OCI-LY3 (cell line): ENCODE data around the gene MAP2.

ENCODE experiments used
- H2AFZ ChIP-seq: fragments of 200-600, 300-600 bp; shearing (Covaris generic); 2 replicates; pipeline ENCODE4 v1.6.0; 2014; ENCODE audit warnings: antibody characterized with exemption, low read depth, low read length
- H3K27ac ChIP-seq: fragments of 200-600, 300-600 bp; sonication (generic); 2 replicates; pipeline ENCODE4 v1.5.1; 2014; ENCODE audit warnings: mild to moderate bottlenecking, low read length, moderate library complexity, mixed read lengths
- H3K27me3 ChIP-seq: fragments of 200-600, 300-600 bp; sonication (generic); 2 replicates; pipeline ENCODE4 v1.6.1; 2014; ENCODE audit warnings: low read depth, low read length, mixed read lengths
- H3K36me3 ChIP-seq: fragments of 200-600, 300-600 bp; sonication (generic); replicated peaks from 2 replicates; pipeline ENCODE3; 2014; ENCODE audit warnings: low read depth, low read length, mixed read lengths
- H3K4me1 ChIP-seq: fragments of 300-600, 200-600 bp; sonication (generic); 2 replicates; pipeline ENCODE4 v1.6.1; 2014; ENCODE audit warnings: low read length, mixed read lengths
- H3K4me2 ChIP-seq: fragments of 200-600, 300-600 bp; sonication (generic); 2 replicates; pipeline ENCODE4 v1.6.1; 2014; ENCODE audit warnings: low read length, mixed read lengths
- H3K4me3 ChIP-seq: fragments of 300-600, 200-600 bp; sonication (generic); 2 replicates; pipeline ENCODE4 v1.5.1; 2014; ENCODE audit warnings: antibody characterized with exemption, mild to moderate bottlenecking, low read length, moderate library complexity
- H3K79me2 ChIP-seq: fragments of 300-600, 200-600 bp; shearing (Covaris generic); 2 replicates; pipeline ENCODE4 v1.6.1; 2014; ENCODE audit warnings: mild to moderate bottlenecking, low read length, mixed read lengths
- H3K9ac ChIP-seq: fragments of 300-600, 200-600 bp; shearing (Covaris generic); 2 replicates; pipeline ENCODE4 v1.6.0; 2014; ENCODE audit warnings: mild to moderate bottlenecking, low read length, moderate library complexity
- H3K9me3 ChIP-seq: fragments of 200-600, 300-600 bp; shearing (Covaris generic); 2 replicates; pipeline ENCODE4 v1.6.1; 2014; ENCODE audit warnings: low read length, mixed read lengths; ENCODE audit not compliant: insufficient read depth
- H4K20me1 ChIP-seq: fragments of 200-600, 300-600 bp; sonication (generic); 2 replicates; pipeline ENCODE4 v1.6.1; 2016; ENCODE audit warnings: low read length, mixed read lengths; ENCODE audit not compliant: insufficient read depth
- EZH2phosphoT487 ChIP-seq: fragments of 200-600 bp; shearing (Covaris generic); IDR thresholded peaks from 2 replicates; pipeline ENCODE4 v1.6.1; 2018; ENCODE audit warnings: antibody characterized with exemption, mixed run types, low read depth
- TF ChIP-seq, protein P1 (sequence below): fragments of 200-600, 300-600 bp; sonication (generic); IDR thresholded peaks from 2 replicates; pipeline ENCODE4 v1.5.1; 2014; ENCODE audit warnings: antibody characterized with exemption, low read length, low read depth

MAP2 gene

GRCh38 chr2:209564816-209565215, 141.0 kb downstream of the MAP2 start:
- Histone ChIP-seq H3K36me3 (no peaks in the 10 kb centered on the region), H2AFZ (no peak overlapping the region), H3K9ac (no peak overlapping the region), H3K4me3 (no peak overlapping the region), H3K9me3 (no peaks in the 10 kb centered on the region), H3K27ac (no peak overlapping the region), H3K4me1 (no peaks in the 10 kb centered on the region), H3K4me2 (no peak overlapping the region), H3K79me2 (no peaks in the 10 kb centered on the region), H3K27me3 (0 out of 2 replicates have a peak, but pooled peaks cover 3% of the 10 kb centered on the region), H4K20me1 (no peaks in the 10 kb centered on the region)
- TF ChIP-seq EZH2phosphoT487 = no peak
- TF ChIP-seq, protein P1, sequence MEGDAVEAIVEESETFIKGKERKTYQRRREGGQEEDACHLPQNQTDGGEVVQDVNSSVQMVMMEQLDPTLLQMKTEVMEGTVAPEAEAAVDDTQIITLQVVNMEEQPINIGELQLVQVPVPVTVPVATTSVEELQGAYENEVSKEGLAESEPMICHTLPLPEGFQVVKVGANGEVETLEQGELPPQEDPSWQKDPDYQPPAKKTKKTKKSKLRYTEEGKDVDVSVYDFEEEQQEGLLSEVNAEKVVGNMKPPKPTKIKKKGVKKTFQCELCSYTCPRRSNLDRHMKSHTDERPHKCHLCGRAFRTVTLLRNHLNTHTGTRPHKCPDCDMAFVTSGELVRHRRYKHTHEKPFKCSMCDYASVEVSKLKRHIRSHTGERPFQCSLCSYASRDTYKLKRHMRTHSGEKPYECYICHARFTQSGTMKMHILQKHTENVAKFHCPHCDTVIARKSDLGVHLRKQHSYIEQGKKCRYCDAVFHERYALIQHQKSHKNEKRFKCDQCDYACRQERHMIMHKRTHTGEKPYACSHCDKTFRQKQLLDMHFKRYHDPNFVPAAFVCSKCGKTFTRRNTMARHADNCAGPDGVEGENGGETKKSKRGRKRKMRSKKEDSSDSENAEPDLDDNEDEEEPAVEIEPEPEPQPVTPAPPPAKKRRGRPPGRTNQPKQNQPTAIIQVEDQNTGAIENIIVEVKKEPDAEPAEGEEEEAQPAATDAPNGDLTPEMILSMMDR = no peak

GRCh38 chr2:209565896-209566582, 142.2 kb downstream of the MAP2 start:
- H3K9ac ChIP-seq = no peak overlapping the region
- H3K9me3 ChIP-seq = no peaks in the 10 kb centered on the region
- TF ChIP-seq, protein P1 = no peak
- no peak for TF ChIP-seq EZH2phosphoT487
- no peaks in the 10 kb centered on the region for H3K79me2 ChIP-seq
- no peaks in the 10 kb centered on the region for H3K4me1 ChIP-seq
- no peaks in the 10 kb centered on the region for H4K20me1 ChIP-seq
- no peak overlapping the region for H3K4me2 ChIP-seq
- H3K4me3 ChIP-seq = no peak overlapping the region
- no peak overlapping the region for H2AFZ ChIP-seq
- no peaks in the 10 kb centered on the region for H3K36me3 ChIP-seq
- H3K27me3 ChIP-seq = 0 out of 2 replicates have a peak, but pooled peaks cover 3% of the 10 kb centered on the region
- no peak overlapping the region for H3K27ac ChIP-seq

DNA sequence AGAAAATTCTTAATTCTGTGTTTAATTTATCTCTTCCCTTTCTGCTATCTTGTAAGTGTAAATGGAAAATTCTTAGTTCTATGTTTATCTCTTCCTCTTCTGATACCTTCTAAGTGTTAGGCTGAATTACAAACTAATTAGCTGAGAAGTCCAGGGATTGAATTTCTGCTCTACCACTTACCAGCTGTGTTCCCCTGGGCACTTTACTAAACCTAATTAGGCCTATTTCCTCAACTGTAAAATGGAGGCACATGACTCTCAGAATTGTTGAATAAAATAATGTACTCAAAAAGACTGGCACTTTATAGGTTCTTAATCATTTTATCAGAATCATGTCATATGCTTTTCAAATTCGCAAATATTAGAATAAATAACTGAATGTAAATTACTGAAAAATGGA, 146.3 kb downstream of the MAP2 start:
- Histone ChIP-seq H4K20me1 (no peaks in the 10 kb centered on the region), H3K27ac (no peak overlapping the region), H3K4me1 (no peaks in the 10 kb centered on the region), H3K4me2 (no peak overlapping the region), H3K9ac (no peak overlapping the region), H2AFZ (no peak overlapping the region), H3K36me3 (no peaks in the 10 kb centered on the region), H3K9me3 (no peaks in the 10 kb centered on the region), H3K27me3 (no peaks in the 10 kb centered on the region), H3K79me2 (no peaks in the 10 kb centered on the region), H3K4me3 (no peak overlapping the region)
- no peak for TF ChIP-seq EZH2phosphoT487
- TF ChIP-seq, protein P1 = no peak

- Histone ChIP-seq H3K4me2 (no peak overlapping the region), H3K9me3 (no peaks in the 10 kb centered on the region), H3K27ac (no peak overlapping the region), H3K9ac (no peak overlapping the region), H3K4me1 (peaks cover 6% of the 10 kb centered on the region; the same call in 1 of the 2 replicates), H3K27me3 (peaks cover 6% of the 10 kb centered on the region; the same call in 1 of the 2 replicates), H4K20me1 (no peaks in the 10 kb centered on the region), H2AFZ (no peak overlapping the region), H3K79me2 (no peaks in the 10 kb centered on the region), H3K36me3 (no peaks in the 10 kb centered on the region), H3K4me3 (no peak overlapping the region)
- TF ChIP-seq, protein P1 = no peak
These were observed 150.7 kb downstream of the MAP2 start for GRCh38 chr2:209574515-209574914.
